IPS-NIHi7 (cell line): ENCODE data around the gene ALOXE3.

Experiments used
- DNase-seq: peaks from one replicate; pipeline ENCODE4 v3.0.0; 2012; ENCODE audit warnings: mixed read lengths; ENCODE audit errors: extremely low spot score

Gene ALOXE3

DNA sequence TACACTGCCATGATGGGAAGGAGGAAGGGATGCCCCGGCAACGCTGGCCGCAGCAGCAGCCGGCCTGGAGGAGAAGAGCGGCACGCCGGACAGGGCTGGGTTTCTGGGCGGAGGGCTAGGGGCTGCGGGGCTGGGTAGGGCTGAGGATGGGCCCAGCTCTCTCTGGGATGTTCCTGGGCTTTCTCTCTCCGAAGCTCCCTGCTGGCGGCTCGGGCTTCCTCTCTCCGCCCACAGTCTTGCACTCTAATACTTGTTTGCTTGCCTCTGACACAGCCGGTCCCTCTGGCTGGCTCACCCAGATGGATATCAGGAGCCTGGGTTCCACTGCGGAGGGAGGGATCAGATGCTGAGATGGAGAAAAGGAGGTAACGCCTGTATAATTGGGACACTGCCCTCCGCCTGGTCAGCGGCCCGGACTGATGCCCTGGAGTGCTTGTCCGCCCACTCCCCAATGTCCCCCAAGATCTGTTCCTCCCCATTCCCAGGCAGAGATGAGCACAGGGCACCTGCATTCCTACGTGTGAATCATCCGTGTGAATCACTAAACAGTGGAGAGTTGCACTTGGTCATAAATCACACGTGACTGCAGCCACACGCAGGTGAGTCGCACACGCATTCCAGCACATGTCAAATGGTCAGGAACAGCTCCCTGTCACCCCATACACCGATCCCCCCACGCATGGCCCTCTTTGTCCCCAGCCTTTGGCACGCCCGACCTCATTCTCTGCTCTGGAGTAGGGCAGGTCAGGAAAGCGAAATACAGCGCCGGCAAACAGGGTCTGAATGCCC lies at the start of gene ALOXE3:
ALOXE3 (minus strand) TSS at position 535 of the 789 bp plus-strand sequence; CDS start at position 11, 524 bp downstream.
- peak; percentile 48 for DNase-seq

DNA sequence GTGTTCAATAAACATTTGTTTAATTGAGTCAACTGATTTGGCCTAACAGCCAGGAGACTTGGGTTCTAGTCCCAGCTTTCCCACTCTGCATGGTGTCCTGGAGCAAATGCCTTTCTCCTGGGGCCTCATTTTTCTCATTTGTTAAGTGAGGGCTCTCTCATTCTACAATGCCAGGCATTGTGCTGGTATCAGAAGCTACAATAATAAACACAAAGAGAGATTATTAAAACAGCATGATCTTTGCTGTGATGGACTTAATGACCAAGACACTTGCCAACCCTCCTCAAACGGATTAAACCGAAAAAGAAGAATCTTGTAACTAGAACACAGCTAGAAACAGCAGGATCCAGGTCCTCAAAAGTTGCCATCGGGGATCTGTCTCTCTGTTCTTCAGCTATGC lies 49.2 kb upstream of the ALOXE3 start:
- no peak for DNase-seq

GRCh38 chr17:8166731-8167130 lies 48.4 kb upstream of the ALOXE3 start:
- DNase-seq = no peak

GRCh38 chr17:8164815-8165131 lies 46.5 kb upstream of the ALOXE3 start:
- no peak for DNase-seq

DNA sequence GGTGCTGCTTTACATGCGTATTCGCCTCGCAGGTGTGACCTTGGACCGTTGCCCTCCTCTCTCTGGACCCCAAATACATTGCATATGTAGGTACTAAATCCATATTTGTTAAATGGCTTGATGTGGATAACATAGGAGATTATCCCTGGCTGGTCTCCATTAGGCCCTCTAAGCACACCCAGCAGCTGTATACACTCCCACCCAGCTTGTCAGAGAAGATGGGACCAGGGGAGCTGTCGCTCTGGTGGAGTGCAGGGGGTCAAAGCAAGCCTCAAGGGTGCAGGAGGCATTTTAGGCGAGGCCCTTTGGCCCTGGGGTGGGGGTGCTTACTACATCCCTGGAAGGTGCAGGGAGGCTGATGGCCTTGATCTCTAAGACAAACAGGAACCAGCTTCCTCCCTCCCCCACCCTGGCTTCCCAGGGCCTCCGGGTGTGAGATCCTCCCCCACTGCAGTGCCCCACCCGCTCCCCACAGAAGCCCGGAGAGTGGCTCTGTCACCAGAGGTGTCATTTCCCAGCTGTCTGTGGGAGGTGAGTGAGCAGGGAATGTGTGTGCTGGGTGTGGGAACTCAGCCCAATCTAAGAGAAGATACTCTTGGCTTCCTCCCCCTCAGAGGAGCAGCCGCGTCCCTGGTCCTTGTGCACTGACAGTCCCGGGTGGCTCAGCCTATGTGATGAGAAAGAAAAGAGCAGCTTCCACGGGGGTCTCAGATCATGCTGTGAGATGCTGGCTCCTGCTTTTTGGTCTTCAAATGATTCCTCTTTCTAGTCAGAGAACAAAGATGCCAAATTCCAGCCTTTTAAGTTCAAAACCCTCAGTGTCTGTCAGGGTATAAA lies 45.9 kb upstream of the ALOXE3 start:
- DNase-seq = peak; percentile 31

- DNase-seq = peak; percentile 63
These were observed 45.0 kb upstream of the ALOXE3 start for GRCh38 chr17:8162997-8163977.

GRCh38 chr17:8162233-8162996 lies 44.1 kb upstream of the ALOXE3 start, which contains the start of gene VAMP2:
Gene VAMP2, minus strand, starts transcription at chr17:8162948. Its CDS starts 69 bp downstream, at chr17:8162879.
- peak; percentile 52 for DNase-seq

- no peak for DNase-seq
These were observed 43.2 kb upstream of the ALOXE3 start for GRCh38 chr17:8161289-8162232.

DNA sequence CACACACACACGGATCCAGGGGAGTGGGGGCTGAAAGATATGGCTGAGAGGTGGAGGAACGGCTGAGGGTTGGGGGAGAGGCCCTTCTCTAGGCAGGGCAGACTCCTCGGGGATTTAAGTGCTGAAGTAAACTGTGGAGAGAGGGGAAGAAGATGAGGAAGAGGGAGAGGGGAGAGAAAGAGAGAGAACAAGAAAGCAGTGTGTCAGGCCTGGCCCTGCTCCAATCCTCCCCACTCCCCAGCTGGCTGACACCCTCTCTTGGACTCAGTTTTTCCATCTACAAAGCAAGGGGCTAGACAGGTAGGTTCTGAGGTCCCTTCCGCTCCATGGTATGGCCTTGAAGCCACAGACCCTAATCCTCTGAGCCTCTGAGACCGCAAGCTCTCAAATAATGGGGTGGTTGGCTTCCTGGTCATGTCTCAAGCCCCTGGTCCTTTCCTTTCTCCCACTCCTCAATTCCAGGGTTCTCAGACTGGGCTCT lies 42.5 kb upstream of the ALOXE3 start:
- DNase-seq = no peak

DNA sequence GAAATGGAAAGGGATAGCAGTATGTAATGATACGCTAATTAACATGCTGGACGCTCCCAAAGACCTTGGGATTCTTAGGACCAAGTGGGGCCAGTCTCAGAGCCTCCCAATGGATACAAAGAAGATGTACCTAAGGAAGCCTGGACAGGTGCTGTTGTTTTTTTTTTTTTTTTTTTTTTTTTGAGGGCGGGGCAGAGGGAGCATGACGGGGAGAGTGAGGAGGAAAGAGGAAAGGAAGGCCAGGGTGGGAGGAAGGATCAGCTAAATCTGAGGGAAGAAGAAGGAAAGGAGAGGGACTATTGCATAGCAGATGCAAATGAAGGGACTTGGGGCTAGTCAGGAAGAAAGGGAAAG lies 41.9 kb upstream of the ALOXE3 start:
- no peak for DNase-seq

DNA sequence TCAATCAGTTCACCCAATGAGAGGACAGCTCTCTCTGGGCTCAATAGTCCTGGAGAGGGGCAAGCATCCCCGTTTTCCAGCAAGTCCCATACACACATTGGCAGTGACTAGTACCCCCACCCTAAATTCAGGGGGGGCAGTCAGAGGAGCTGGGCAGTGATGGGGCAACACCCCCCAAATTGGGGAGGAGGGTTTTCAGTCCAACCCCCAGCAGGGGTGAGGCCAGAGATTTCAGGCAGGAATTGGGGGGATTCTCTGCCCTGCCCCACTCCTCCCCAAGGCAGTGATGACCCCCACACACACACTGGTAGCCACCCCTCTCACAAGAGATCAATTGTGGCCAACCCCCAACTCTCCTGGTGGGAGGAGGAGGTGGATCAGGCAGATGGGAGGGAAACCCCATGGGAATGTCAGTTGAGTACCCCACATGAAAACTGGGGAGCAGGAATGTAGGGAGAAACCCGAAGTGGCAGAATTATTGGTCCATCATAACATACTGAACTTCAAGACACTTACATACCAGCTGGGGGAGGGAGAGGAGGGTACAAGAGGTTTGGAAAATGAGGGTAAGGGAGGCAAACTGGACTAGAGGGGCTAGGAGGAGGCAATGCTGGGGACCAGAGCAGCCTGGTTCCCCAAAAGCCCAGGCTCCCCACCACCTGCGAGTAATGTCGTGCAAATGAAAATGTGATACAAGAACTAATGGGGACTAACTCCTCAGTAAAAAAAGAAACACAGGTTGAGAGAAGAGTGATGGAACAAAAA lies 41.3 kb upstream of the ALOXE3 start:
- DNase-seq = no peak

- DNase-seq = no peak
These were observed 40.7 kb upstream of the ALOXE3 start for GRCh38 chr17:8159032-8159400.

DNA sequence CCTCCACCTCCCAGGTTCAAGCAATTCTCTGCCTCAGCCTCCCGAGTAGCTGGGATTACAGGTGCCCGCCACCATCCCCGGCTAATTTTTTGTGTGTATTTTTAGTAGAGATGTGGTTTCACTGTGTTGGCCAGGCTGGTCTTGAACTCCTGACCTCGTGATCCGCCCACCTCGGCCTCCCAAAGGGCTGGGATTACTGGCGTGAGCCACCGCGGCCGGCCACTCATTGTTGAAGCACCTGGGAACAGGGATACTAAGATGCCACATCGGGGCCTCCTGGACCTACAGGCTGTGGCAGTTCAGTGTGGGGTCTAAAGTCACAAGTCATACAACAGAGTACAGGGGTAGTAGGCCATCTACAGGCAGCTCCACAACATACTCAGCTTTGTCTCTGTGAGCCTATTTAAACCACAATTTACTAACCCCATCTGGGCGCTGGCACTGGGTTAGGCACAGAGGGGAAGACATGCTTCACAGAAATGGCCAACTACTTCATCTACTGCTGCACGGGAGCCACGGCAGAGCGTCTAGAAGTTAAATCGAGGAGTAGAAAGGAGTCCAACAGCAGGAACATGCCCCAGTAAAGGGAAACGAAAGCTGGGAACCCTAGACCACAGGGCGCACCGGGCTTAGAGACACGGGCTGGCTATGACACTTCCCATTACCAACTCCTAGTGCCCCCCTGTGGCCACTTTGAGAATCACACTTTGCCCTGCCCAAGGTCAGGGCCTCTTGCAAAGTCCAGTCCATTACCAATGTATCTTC lies 40.1 kb upstream of the ALOXE3 start:
- DNase-seq = peak; percentile 68

DNA sequence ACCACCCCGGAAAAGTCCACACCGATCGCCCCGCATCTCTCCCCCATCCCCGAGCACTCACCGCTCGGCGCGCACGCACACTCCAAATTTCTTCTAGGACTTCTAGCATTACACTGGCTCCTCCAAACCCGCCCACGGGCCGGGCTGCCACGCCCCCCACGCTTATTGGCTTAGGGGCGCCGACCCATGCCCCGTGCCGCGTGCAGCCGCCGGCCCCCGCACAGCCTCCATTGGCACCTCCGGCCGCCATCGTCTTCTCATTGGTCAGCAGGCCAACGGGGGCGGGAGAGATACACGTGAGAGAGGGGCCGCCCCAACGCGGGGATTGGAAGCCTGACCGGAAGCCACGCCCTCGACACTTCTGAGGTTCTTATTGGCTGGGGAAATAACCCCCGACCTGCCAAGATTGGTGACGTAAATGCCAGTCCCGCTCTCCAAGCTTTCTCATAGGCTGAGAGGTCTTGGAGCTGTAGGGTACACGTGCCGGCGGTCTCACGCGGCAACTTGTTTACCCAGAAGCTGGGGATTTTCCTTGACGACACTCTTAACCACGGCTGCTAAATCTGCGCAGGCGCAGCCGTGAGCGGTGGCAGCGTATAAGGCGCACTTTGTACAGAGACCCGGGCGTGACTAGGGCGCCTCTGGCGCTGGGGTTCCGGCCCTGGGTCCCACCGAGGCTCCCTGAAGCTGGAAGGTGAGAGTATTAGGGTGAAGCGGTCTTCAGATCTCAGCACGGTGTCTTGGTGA lies 38.1 kb upstream of the ALOXE3 start:
- peak; percentile 94 for DNase-seq

DNA sequence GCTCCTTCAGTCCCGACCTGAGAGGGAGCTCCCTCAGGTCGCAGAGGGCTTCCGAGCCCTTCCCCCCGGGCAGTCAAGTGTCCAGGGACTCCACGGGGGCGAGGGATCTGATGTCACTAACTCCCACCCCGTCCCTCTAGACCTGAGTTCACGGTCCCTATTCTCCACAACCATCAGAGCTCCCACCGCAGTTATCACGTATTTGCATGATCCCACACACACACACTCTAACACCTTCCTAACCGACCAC lies 37.6 kb upstream of the ALOXE3 start:
- DNase-seq = no peak

DNA sequence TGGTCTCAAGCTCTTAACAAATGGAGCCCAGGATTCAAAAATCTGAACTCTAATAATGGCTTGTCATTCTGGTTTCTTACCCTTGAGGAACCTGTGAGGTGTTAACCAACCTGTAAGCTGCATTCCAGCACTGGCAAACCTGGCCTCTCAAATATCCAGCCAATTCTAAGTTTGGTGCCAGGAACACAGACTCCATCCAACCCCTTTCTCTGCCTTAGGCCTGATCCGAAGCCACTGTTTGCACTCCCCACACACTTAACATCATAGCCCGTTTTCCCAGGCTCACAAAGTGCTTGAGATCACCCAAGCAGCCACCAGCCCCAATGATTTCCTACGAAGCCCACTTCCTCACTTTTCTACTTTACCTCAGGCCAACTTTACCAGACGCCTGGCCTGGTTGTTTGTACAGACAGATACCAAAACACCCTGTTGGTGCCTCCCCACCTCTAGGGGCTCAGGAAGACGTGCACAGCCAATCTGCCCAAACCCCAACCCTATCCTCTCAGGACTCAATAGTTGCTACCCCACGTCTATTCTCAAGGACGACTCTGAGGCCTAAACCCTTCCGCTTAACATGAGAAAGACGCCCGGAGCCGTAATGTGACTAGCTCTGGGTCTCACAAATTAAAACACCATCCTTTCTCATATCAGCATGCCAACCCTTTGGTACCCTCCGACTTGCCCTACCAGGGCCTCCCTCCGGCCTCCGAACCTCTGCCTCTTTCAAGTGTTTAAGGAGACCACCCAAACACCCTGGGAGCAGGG lies 37.1 kb upstream of the ALOXE3 start:
- DNase-seq = no peak

- no peak for DNase-seq
These were observed 36.4 kb upstream of the ALOXE3 start for GRCh38 chr17:8154608-8155155.
